Glutamatergic neuron (in vitro differentiated cells): Measurements from ENCODE around the gene KCNK10. TPM values are rescaled to one million over a fixed set of nuclear protein-coding genes. Genes with fewer than 3 reads are reported as not detected.

Experiments
- DNase-seq: peaks from one replicate; pipeline ENCODE4 v3.0.0; 2022
- H3K27ac Mint-ChIP-seq: one replicate; pipeline ENCODE4 v1.8.0; 2020; ENCODE audit warnings: mild to moderate bottlenecking, mixed read lengths, inconsistent platforms; ENCODE audit not compliant: unreplicated experiment
- H3K27me3 Mint-ChIP-seq: one replicate; pipeline ENCODE4 v1.8.0; 2020; ENCODE audit warnings: mild to moderate bottlenecking, moderate library complexity, mixed read lengths, inconsistent platforms; ENCODE audit not compliant: unreplicated experiment
- H3K36me3 Mint-ChIP-seq: one replicate; pipeline ENCODE4 v1.8.0; 2020; ENCODE audit warnings: mild to moderate bottlenecking, mixed read lengths, inconsistent platforms; ENCODE audit not compliant: unreplicated experiment
- H3K4me1 Mint-ChIP-seq: one replicate; pipeline ENCODE4 v1.8.0; 2020; ENCODE audit warnings: mild to moderate bottlenecking, low read depth, mixed read lengths, inconsistent platforms; ENCODE audit not compliant: unreplicated experiment
- H3K4me3 Mint-ChIP-seq: one replicate; pipeline ENCODE4 v1.8.0; 2020; ENCODE audit warnings: mild to moderate bottlenecking, mixed read lengths, inconsistent platforms; ENCODE audit not compliant: unreplicated experiment
- H3K9me3 Mint-ChIP-seq: one replicate; pipeline ENCODE4 v1.8.0; 2020; ENCODE audit warnings: mild to moderate bottlenecking, moderate library complexity, mixed read lengths, inconsistent platforms; ENCODE audit not compliant: unreplicated experiment
- total RNA-seq: library from RNA; stranded (reverse); fragmentation: NEBNext Ultra II Directional; extraction: Animal tissue kit (Norgen Biotek cat#: 25700); gene quantifications from one replicate; pipeline ENCODE4 v1.2.1, GENCODE V29; 2021; ENCODE audit not compliant: unreplicated experiment
- TF ChIP-seq, protein P1 (sequence below): fragments of 200-600 bp; sonication (generic); IDR thresholded peaks from one replicate; pipeline ENCODE4 v1.5.0; 2021; ENCODE audit not compliant: partially characterized antibody, unreplicated experiment

KCNK10 gene
- total RNA-seq, 1 donor from 2014 or later, result 2.8 TPM

- Mint-ChIP-seq H3K4me3 (no peak overlapping the region), H3K36me3 (no peaks in the 10 kb centered on the region), H3K27me3 (no peaks in the 10 kb centered on the region), H3K27ac (no peak overlapping the region), H3K9me3 (peaks cover 2% of the 10 kb centered on the region), H3K4me1 (peaks cover 24% of the 10 kb centered on the region)
- DNase-seq, result no peak
- TF ChIP-seq, protein P1, sequence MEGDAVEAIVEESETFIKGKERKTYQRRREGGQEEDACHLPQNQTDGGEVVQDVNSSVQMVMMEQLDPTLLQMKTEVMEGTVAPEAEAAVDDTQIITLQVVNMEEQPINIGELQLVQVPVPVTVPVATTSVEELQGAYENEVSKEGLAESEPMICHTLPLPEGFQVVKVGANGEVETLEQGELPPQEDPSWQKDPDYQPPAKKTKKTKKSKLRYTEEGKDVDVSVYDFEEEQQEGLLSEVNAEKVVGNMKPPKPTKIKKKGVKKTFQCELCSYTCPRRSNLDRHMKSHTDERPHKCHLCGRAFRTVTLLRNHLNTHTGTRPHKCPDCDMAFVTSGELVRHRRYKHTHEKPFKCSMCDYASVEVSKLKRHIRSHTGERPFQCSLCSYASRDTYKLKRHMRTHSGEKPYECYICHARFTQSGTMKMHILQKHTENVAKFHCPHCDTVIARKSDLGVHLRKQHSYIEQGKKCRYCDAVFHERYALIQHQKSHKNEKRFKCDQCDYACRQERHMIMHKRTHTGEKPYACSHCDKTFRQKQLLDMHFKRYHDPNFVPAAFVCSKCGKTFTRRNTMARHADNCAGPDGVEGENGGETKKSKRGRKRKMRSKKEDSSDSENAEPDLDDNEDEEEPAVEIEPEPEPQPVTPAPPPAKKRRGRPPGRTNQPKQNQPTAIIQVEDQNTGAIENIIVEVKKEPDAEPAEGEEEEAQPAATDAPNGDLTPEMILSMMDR, result no peak
Observed at GRCh38 chr14:88228522-88229236, 94.4 kb downstream of the KCNK10 start.

DNA sequence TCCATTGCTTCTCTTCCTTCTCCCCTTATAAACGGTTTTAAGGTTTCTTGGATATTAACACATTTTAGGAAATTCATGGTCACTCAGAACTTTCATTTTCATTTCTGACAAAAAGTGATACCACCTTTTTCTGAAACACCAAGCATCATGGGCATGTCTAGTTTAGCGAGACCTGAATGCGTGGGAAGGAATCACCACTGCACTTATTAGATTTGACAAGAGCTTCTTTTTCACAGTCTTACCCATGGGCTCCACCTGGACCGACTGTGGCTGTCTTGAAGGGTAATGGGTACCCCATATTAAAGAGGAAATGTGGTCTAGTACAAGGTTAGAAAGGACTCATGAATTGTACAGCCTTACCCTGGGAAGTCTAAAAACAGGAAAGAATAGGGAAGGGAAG lies 95.4 kb downstream of the KCNK10 start:
- H3K4me3 Mint-ChIP-seq, result no peak overlapping the region
- H3K27ac Mint-ChIP-seq, result no peak overlapping the region
- H3K4me1 Mint-ChIP-seq, result peaks cover 15% of the 10 kb centered on the region
- no peak for DNase-seq
- TF ChIP-seq, protein P1, result no peak
- H3K9me3 Mint-ChIP-seq, result peaks cover 2% of the 10 kb centered on the region
- H3K27me3 Mint-ChIP-seq, result no peaks in the 10 kb centered on the region
- H3K36me3 Mint-ChIP-seq, result peaks cover 4% of the 10 kb centered on the region

DNA sequence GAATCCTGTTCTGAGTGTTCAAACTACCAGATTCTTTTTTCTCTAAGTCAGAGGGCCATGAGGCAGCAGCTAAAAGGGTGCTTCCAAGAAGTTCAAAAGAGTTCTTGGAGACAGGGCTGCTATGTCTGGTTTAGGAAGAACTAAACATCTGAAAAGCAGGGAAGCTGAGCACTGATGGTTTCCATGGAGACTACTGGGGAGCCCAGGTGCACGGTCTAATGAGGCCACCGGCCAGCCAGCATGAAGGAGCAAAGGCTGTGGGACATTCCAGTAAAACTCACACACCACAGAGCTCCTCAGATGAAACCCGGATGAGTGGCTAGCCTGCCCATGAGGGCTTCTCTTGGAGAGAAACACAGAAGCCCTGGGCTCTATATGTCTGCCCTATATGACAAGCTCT lies 97.3 kb downstream of the KCNK10 start:
- Mint-ChIP-seq H3K4me3 (no peak overlapping the region), H3K4me1 (peaks cover 4% of the 10 kb centered on the region), H3K9me3 (peaks cover 7% of the 10 kb centered on the region), H3K36me3 (peaks cover 14% of the 10 kb centered on the region), H3K27ac (no peak overlapping the region), H3K27me3 (no peaks in the 10 kb centered on the region)
- TF ChIP-seq, protein P1, result no peak
- DNase-seq, result no peak

DNA sequence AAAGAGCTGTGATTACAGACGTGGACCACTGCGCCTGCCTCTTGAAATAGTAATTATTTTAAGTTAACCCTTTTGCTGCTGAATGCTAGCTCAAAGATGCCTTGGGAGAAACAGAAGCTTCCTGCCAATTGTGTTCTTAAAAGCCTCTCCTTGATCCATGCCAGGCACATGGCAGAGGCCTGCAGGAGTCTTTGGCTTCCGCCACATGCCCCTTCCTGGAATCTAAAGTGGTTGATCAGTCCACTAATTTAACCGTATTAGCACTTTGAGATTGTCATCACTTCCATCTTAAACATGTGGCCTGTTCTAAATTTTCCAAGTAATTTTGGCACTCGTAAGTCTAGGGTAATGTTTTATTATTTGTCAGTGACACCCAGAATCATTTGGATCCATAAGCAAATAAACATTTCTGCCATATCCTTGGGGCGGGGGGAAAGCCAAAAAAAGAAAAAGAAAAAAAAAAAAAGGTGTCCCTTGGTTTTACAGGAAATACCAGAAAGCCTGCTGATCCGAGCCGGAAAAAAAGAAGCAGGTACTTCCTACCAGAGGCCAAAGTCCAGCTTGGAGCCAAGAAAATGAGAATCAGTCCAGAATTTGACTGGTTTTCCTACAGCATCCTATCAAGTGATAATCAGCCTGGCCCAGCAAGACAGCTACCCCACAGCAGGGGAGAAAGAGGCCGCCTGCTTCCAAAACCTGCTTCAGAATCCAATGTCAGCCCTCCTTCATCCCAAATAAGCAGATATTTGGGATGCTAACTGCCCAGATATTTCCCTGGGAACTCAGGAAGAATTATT lies 104.8 kb downstream of the KCNK10 start:
- H3K27ac Mint-ChIP-seq, result no peak overlapping the region
- H3K9me3 Mint-ChIP-seq, result peaks cover 5% of the 10 kb centered on the region
- H3K36me3 Mint-ChIP-seq, result peaks cover 14% of the 10 kb centered on the region
- peaks cover 6% of the 10 kb centered on the region for H3K4me1 Mint-ChIP-seq
- TF ChIP-seq, protein P1, result no peak
- DNase-seq, result no peak
- H3K4me3 Mint-ChIP-seq, result no peak overlapping the region
- no peaks in the 10 kb centered on the region for H3K27me3 Mint-ChIP-seq

- DNase-seq, result no peak
- Mint-ChIP-seq H3K4me3 (no peak overlapping the region), H3K36me3 (no peaks in the 10 kb centered on the region), H3K27me3 (no peaks in the 10 kb centered on the region), H3K27ac (no peak overlapping the region), H3K9me3 (no peaks in the 10 kb centered on the region), H3K4me1 (peaks cover 15% of the 10 kb centered on the region)
- TF ChIP-seq, protein P1, result no peak
Observed at GRCh38 chr14:88212691-88213090, 110.4 kb downstream of the KCNK10 start.
